AG08395 (cell line): ENCODE measurements around the gene BRINP1.
"Not testable (repeated sequence)": the region's sequence is repeated elsewhere in the genome, so short reads cannot be mapped to it uniquely, and the experiment has no call there.

ENCODE experiments used
- DNase-seq: peaks from one replicate; pipeline ENCODE4 v3.0.0; 2012; ENCODE audit warnings: mixed read lengths, low spot score

The BRINP1 gene

DNA sequence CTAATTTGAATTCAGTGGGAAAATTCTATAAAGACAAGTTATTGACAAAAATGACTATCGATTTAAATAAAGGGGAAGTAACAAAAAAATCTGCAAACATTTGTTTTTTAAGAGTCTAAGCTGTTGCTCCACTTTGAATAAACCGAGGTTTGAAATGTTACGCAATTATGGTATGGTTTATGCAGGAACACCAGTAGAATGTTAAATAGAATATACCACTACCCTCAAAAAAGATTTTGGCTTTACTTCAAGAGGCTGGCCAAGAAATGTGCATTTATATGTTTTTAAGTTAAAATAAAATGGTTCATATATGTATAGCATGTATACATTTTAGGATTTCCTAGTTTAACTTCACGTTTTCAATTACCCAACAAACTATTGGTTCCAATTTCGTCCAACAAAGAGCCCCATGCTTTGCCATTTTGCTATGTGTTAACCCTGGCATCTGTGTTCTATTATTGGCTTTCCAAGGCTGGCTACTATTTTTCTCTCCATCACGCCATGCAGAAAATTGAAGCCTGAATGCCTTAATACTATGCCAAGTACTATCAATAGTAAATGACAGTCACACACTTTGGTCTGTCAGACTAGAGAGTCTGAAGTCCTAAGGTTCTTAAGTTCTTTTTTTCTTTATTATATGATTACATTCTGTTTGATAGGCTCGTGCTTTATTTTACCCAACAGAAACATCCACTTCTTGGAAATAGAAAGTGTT, 171.2 kb downstream of the BRINP1 start:
- no peak for DNase-seq

DNA sequence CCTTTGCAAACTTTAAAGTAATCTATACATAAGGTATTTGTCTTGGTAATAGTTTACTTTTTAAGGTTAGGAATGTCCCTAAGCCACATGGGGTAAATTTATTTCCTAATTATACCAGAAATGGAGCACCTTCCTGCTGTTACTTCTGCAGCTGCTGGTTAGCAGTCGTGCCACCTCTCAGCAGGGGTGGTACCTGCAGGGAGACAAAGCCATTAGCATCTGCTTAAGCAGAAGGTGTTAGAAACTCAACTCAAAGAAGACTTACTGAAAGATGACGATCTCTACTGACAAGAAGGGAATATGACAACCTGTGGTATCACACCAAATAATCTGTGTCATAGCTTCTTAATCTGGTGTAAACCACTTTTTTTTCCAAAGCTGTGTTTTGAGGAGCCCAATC, 173.7 kb downstream of the BRINP1 start:
- no peak for DNase-seq

DNA sequence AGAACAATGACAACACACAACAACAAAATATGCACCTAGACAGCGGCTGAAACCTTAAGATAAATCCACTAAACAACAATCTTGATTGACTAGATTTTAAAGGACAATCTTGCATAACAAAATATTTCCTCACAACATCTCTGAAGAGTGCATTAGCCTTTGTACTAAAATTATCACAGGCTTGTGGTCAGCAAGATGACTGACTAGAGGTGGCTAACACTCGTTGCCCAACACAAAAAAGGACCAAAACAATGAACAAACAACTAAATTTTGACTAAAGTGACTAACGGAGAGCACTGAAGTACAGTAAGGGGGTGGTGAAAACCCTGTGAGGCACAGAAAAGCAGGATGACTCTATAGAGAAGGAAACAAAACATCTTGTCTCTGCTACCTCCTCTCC, 183.9 kb downstream of the BRINP1 start:
- no peak for DNase-seq

DNA sequence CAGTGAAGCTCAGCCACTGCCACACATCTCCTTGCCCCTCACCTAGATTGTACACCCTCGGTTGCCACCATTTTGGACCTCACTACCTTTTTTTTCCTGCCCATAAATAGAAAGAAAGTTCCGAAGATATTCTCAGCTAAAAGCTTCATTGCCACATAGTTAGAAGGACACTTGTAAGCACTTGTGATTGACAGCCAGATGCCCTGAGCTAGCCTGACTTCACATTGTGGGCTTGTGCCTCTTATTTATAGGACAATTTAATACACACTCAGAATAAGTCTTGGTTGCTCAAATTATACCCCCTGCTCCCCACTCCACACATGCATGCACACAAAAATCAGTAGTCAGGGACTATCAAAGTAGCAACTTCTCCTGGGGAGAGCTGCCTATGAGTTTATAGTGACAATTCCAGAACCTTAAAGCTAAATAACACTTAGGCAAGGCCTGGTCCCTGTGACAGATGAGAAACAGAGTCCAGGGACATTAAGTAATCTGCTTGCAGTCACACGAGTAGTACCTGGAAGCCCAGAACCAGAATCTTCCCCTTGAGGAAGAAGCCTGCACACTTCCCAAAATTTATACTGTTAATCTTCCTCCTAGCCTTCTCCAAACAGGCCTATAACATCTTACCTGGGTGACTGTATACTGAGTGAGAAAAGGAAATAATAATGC, 184.8 kb downstream of the BRINP1 start:
- DNase-seq = no peak

DNA sequence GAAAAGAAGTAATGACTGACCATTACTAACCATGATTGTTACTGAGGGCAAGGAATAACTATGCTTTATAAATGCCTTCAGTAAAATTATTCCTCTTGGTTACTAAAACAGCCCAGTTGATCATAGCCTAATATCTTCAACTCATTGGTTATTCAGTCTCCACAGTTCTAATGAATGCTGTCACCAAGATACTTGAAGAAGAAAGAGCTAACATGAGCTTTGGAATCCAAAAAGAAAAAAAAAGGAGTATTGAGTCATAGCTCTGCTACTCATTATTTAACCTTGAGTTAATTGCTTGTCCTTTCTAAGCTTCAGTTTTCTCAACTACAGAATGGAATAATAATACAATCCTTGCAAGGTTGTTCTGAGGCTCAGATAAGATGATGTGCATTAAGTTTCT, 187.7 kb downstream of the BRINP1 start:
- no peak for DNase-seq

DNA sequence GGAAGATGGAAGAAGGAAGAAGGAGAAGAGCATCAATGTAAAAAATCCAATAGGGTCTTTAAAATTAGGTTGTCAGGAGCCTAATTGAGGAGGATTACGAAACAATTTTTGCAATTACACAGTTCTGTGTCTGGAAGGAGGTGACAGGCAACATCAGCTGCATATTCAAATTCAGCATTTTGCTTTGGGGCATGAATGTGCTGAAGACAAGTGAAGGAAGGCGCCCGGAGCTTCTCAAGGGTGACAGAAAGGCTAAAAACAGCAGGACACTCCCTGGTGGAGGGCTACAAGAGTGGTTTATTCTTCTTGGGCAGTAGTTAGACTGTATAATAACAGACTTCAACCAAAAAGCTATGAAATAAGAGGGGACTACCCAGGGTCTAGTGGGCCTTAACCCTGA, 188.3 kb downstream of the BRINP1 start:
- no peak for DNase-seq

DNA sequence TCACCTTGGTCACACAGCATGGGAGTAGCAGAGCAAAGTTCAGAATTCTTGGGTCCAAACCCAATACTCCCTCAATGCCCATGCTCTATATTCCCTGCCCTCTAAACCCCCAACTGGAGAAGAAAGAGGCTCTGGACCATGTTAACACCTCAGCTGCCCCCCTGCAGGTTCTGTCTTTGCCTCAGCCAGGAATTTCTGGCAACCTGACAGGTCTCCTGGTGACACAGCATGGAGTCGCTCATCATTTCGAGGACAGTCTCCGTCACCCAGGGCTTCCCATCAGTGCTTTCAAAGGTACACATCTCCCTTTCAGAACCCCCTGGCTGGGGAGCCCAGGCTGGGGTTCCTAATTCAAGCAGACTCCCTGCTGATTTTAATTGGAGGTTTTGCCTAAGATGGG, 189.5 kb downstream of the BRINP1 start:
- DNase-seq = no peak

DNA sequence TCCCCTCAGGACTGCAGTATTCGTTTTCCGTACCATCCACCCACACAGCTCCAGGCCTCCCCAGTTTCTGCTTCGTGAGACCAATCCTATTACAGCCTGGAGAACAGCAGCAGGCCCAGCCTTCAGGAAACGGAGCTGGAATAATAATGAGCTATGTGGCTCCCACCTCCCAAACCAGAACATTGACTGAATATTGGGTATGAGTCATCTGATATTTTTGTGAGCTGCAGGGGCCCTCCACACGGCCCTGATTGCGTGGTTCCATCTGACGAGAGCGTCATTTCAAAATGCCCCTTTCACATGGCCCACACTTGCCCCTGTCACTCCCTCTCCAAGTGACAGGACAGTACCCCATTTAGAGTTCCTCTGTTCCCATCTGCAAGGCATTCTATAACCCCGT, 192.0 kb downstream of the BRINP1 start:
- no peak for DNase-seq

DNA sequence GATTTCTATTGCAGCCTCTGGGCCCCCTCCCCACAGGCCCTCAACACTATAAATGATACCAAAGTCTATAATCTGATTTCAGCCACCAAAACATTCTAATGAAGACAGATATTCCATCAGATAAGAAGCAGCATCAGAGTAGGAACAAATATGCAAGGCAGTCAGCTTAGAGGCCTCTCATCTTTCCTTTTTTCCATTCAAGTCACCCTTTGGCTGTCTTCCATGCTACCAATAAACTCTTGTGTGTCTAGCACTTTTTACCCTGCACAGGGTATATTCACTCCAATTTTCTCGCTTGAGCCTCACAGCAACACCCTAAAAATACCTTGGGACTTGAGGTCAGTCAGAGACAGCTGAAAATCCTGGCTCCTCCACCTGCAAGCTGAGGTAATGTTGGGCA, 193.7 kb downstream of the BRINP1 start:
- no peak for DNase-seq

DNA sequence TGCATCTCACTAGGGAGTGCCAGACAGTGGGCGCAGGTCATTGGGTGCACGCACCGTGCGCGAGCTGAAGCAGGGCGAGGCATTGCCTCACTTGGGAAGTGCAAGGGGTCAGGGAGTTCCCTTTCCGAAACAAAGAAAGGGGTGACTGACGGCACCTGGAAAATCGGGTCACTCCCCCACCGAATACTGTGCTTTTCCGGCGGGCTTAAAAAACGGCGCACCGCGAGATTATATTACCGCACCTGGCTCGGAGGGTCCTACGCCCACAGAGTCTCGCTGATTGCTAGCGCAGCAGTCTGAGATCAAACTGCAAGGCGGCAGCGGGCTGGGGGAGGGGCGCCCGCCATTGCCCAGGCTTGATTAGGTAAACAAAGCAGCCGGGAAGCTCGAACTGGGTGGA, 200.0 kb downstream of the BRINP1 start:
- not testable (repeated sequence) for DNase-seq

DNA sequence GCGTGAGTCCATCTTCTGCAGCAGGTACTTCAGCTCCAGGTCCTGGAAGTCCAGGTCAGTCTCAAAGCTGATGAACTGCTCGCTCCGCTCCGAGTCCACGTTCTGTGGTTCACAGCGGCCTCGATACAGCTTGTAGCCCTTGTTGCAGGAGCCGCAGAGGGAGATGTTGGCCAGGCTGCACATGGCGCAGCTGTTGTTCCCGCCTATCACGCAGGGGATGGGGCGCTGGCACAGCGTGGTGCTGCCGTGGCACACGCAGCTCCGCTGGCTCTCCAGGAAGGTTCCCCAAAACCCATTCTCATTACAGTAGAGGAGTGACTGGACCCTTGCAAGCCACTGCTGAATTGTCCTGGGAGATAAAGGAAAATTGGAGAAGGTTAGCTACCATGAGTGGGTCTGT, 201.4 kb downstream of the BRINP1 start:
- DNase-seq = no peak

DNA sequence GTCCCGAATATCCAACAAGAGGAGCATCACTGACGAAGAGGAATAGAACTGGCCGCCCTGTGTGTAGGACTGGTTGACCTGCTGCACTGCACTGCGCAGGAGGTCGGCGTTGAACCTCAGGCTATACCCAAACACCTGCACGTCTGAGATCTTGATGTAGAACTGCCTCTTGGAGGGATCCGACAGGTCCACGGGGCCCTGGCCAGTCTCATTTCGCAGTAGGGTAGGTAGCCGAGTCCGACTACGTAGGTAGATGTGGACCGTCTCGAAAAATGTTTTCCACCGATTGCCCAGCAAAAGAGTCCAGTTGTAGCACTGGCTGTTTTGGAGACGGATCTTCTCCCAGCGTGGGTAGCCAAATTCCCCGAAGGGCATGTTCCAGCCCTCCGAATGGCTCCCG, 202.0 kb downstream of the BRINP1 start:
- no peak for DNase-seq

DNA sequence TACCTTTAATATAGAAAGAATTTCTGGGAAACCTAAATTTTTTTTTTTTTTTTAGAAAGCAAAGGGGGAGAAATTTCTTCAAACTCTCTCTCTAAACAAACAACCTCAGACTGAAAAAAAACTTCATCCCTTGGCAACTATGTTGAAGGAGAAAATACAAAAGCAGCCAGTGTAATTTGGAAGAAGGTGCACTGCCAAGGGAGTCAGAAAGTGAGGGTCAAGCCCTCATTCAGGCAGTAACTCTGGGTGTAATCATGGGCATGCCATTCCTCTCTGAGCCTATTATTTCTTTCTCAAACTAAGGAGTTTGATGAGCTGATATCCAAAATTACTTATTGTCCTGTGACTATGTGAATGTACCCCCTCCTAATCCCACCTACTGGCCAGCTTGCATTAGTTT, 203.1 kb downstream of the BRINP1 start:
- no peak for DNase-seq

DNA sequence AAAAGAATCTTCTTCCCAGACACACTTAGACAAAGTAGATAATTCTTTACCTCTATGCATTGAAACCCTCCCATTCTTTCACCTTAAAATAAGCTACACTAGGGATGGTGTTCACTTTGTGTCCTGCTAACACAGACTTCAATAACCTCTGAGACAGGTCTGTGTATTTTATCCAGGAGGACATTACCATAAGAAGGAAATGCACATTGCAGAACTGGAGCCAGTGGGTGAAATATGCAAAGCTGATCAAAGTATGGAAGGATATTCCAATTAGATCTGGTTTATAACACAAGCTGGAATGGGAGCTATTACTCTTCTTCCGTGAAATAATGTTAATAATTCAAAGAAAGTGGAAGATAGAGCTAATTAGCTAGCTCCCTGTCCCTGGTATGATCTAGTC, 204.1 kb downstream of the BRINP1 start:
- DNase-seq = no peak

DNA sequence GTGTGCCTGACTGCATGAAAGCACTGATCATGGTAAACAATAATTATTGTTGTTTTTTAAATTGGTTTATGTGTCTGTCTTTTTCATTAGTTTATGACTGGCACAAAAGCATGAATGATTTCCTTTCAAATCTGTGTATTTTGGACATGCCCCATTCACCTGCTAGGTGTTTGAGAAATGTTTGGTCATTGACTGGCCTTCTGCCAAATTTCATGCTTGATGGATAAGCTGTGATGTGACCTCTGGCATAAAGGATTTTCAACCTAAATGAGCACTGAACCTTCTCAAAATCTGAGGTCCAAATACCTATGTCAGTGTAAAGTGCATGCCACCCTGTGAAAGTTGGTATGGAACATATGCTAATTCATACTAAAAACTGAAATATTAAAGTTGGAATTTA, 204.5 kb downstream of the BRINP1 start:
- no peak for DNase-seq

DNA sequence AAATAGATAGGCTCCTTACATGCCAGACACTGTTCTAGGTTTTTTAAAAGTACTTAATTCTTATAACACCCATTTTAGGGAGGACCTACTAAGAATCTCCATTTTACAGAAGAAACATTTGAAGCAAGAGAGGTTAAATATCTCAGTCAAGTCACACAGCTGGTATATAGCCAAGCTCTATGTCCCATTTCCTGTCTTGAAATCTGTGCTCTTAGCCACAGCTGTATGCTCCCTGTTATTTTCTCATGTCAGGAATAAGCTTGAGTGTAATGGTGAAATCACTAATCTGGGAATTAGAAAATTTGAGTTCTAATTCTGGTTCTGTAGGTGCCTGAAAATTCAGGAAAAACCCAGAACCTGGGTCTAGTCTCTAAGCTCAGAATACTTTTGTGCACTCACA, 208.7 kb downstream of the BRINP1 start:
- DNase-seq = no peak

DNA sequence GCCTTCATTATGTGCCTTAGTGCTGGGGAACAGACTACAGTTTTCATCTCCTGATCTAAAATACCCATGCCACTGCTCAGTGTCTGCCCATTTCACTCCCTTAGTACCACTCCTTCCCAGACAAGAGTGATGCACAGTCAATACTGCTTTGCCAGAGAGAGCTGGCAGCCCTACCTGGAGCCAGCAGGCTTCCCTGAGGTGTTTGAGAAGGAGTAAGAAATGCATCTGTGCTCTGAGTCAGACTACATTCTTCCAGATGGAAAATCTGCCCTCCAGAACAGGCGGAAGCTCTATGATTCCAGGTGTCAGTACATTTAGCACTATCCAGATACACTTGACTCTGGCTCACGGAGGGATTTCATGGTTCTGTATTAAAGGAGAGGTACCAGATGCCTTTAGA, 209.8 kb downstream of the BRINP1 start:
- DNase-seq = no peak

DNA sequence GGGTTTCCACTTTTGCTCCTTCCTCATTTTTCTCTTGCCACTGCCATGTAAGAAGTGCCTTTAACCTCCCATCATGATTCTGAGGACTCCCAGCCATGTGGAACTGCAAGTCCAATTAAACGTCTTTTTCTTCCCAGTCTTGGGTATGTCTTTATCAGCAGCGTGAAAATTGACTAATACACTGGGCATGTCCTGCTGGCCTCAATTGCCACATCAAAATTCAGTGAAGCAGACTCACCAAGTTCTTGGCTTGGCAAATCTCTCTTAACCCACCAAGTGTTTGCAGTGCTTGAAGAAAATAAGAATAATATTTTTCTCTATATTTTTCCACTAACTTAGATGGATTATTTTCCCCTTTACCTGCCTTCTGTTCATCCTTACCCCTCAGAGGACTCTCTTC, 212.0 kb downstream of the BRINP1 start:
- DNase-seq = no peak

DNA sequence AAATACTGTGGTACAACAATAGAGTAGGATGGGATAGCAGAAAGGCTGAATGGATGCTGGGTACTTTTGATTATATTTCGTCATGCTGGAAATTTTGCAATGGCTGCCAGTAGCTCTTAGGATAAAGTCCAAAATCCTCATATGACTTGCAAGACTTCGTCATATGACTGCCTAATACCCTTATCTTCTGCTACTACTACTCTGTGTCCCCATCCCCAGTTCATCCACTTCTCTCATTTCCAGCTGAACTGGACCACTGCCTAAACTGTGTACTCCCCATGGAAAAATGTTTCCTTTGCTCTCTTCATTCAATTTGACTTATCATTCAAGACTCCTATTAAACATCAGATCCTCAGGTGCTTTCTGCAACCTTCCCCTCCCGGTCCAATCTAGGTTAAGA, 212.9 kb downstream of the BRINP1 start:
- DNase-seq = no peak

DNA sequence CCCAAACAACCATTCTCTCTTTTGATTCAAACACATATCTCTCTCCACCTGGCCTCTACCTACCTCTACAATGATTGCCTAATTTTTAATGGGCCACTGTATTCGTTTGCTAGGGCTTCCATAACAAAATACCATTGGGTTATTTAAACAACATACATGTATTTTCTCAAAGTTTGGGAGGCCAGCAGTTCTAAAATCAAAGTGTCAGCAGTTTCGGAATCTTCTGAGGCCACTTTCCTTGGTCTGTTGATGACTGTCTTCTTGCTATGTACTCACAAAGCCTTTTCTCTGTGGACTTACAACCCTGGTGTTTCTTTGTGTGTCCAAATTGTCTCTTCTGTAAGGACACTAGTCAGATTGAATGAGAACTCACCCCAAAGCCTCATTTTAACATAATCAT, 214.7 kb downstream of the BRINP1 start:
- DNase-seq = no peak

DNA sequence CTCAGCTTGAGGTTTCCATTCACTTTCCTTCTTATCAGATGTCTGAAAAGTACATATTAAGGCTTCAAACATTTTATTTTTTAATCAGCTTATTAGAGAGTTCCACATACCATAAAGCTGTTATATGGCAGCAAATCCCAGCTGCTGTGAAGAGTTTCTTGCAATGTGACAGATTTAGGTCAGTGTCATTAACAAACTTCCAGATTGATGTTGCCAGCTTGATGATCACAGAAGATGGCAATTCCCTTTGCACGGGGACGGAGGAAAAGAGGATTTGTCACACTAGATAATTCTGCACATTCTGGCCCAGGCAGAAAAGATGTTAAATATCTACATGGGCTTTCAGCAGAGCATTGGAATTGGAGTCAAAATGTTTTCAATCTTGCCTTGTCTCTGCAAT, 215.8 kb downstream of the BRINP1 start:
- DNase-seq = no peak

DNA sequence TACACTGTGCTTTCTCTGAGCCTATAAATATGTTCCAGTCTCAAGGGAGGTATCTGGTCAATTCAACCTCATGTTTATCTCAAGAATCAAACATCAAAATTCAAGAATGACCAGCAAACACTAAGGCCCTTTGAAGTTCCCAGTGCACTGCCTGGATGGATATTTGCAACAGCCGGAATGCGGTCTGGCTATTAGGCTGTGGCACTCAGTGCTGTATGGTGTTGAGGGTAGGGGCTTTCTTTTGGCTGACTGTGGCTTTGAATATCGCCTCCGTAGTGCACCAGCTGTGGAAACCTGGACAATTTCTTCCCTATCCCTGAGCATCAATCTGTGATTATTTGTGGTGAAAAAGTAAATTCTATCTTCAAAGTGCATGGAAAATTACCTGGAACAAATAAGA, 220.4 kb downstream of the BRINP1 start:
- no peak for DNase-seq

DNA sequence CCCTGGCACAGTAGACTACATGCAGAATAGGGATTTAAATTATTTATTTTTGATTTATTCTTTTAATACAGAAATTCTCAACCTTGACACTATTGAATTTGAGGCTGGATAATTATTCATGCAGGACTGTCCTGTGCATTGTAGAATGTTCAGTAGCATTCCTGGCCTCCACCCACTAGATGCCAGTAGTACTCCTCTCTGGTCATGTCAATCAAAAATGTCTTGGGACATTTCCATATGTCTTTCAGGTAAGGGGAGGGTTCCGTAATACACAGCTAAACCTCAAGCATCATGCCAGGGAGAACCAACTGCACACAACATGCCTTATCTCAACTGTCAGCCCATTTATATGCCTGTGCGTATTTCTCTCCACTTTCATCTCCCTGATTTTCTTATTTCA, 231.8 kb downstream of the BRINP1 start:
- DNase-seq = no peak

DNA sequence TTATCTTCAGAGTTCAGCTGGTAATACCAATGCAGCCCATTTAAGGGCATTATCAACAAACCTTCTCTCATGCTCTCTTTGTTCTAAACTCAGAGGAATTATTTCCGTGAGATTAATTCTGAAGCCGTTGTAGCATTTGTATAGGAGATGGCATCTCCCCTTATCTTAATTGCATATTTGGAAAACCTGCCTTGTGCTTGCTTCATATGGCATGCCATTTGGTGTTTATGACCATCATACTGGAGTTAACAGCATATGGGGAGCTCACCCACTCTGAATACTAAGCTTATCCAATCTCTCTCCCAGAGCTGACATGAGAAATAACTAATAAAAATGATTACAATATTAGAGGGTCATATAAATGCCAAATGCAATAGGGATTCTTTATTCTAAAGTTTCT, 243.2 kb downstream of the BRINP1 start:
- no peak for DNase-seq
